SK-N-SH treated with all-trans-retinoic acid at 6 μM for 48 hours (cell line): ENCODE results near the gene PARK7.

ENCODE experiments used
- ATAC-seq: fragments of 200-7000 bp; cut with Tn5 transposase; 3 replicates; pipeline ENCODE4 v1.9.1; 2020; ENCODE audit warnings: mild to moderate bottlenecking, moderate library complexity
- ARNTL ChIP-seq: fragments of 450-650 bp; formaldehyde crosslinking; IDR thresholded peaks from 2 replicates; pipeline ENCODE4 v1.5.0; 2020; ENCODE audit warnings: low read depth, mild to moderate bottlenecking, moderate library complexity, borderline replicate concordance
- BACH2 ChIP-seq: fragments of 250-450 bp; sonication (Bioruptor Pico); IDR thresholded peaks from 2 replicates; pipeline ENCODE4 v1.9.0; 2021; ENCODE audit warnings: mild to moderate bottlenecking, borderline replicate concordance
- CSDC2 ChIP-seq: fragments of 250-450 bp; sonication (Bioruptor Pico); IDR thresholded peaks from 2 replicates; pipeline ENCODE4 v1.5.0; 2020; ENCODE audit warnings: mild to moderate bottlenecking, moderate library complexity
- ESRRG ChIP-seq: fragments of 250-450 bp; sonication (Bioruptor Pico); IDR thresholded peaks from 2 replicates; pipeline ENCODE4 v1.6.1; 2021; ENCODE audit warnings: mild to moderate bottlenecking
- GLIS3 ChIP-seq: fragments of 250-450 bp; sonication (Bioruptor Pico); IDR thresholded peaks from 2 replicates; pipeline ENCODE4 v1.5.0; 2020; ENCODE audit warnings: mild to moderate bottlenecking, moderate library complexity
- ISL1 ChIP-seq: fragments of 250-450 bp; sonication (Bioruptor Pico); IDR thresholded peaks from 2 replicates; pipeline ENCODE4 v2.1.2; 2022; ENCODE audit warnings: mild to moderate bottlenecking, moderate library complexity
- OSR1 ChIP-seq: fragments of 250-450 bp; sonication (Bioruptor Pico); IDR thresholded peaks from 2 replicates; pipeline ENCODE4 v1.8.0; 2022; ENCODE audit warnings: moderate library complexity, mild to moderate bottlenecking, inconsistent platforms
- PPARA ChIP-seq: fragments of 250-450 bp; sonication (Bioruptor Pico); IDR thresholded peaks from 2 replicates; pipeline ENCODE4 v1.5.0; 2020; ENCODE audit warnings: mild to moderate bottlenecking, borderline replicate concordance
- RARB ChIP-seq: fragments of 250-450 bp; sonication (Bioruptor Pico); IDR thresholded peaks from 2 replicates; pipeline ENCODE4 v1.8.0; 2021; ENCODE audit warnings: mild to moderate bottlenecking, moderate library complexity
- SNAI2 ChIP-seq: fragments of 250-450 bp; sonication (Bioruptor Pico); IDR thresholded peaks from 2 replicates; pipeline ENCODE4 v1.5.0; 2020; ENCODE audit warnings: mild to moderate bottlenecking, moderate library complexity
- TCF4 ChIP-seq: fragments of 250-450 bp; sonication (Bioruptor Pico); IDR thresholded peaks from 2 replicates; pipeline ENCODE4 v1.8.0; 2021; ENCODE audit warnings: mild to moderate bottlenecking, moderate library complexity, borderline replicate concordance
- TOX ChIP-seq: fragments of 250-450 bp; sonication (Bioruptor Pico); IDR thresholded peaks from 2 replicates; pipeline ENCODE4 v1.8.0; 2021; ENCODE audit warnings: mild to moderate bottlenecking, moderate library complexity, borderline replicate concordance
- ZC3H10 ChIP-seq: fragments of 250-450 bp; sonication (Bioruptor Pico); IDR thresholded peaks from 2 replicates; pipeline ENCODE4 v1.5.1; 2021; ENCODE audit warnings: mild to moderate bottlenecking, moderate library complexity
- ZFP3 ChIP-seq: fragments of 250-450 bp; sonication (Bioruptor Pico); IDR thresholded peaks from 2 replicates; pipeline ENCODE4 v1.5.0; 2020; ENCODE audit warnings: mild to moderate bottlenecking, moderate library complexity
- ZFP30 ChIP-seq: fragments of 450-650 bp; formaldehyde crosslinking; IDR thresholded peaks from 2 replicates; pipeline ENCODE4 v1.5.0; 2022; ENCODE audit warnings: mild to moderate bottlenecking, moderate library complexity
- ZNF565 ChIP-seq: fragments of 450-650 bp; formaldehyde crosslinking; conservative IDR thresholded peaks from 2 replicates; pipeline ENCODE4 v1.5.0; 2020; ENCODE audit warnings: low read depth, mild to moderate bottlenecking, moderate library complexity
- ZNF70 ChIP-seq: fragments of 450-650 bp; formaldehyde crosslinking; IDR thresholded peaks from 2 replicates; pipeline ENCODE4 v1.5.0; 2020; ENCODE audit warnings: mild to moderate bottlenecking, moderate library complexity
- ZNF8 ChIP-seq: fragments of 450-650 bp; formaldehyde crosslinking; IDR thresholded peaks from 2 replicates; pipeline ENCODE4 v1.5.0; 2020; ENCODE audit warnings: mild to moderate bottlenecking, moderate library complexity
- TF ChIP-seq, protein P1 (sequence below): fragments of 250-450 bp; sonication (Bioruptor Pico); IDR thresholded peaks from 2 replicates; pipeline ENCODE4 v1.5.1; 2021; ENCODE audit warnings: mild to moderate bottlenecking, moderate library complexity
- TF ChIP-seq, protein P2 (sequence below): fragments of 250-450 bp; sonication (Bioruptor Pico); IDR thresholded peaks from 2 replicates; pipeline ENCODE4 v1.8.0; 2020; ENCODE audit warnings: mild to moderate bottlenecking, moderate library complexity, borderline replicate concordance
- TF ChIP-seq, protein P3 (sequence below): fragments of 250-450 bp; sonication (Bioruptor Pico); IDR thresholded peaks from 2 replicates; pipeline ENCODE4 v1.5.1; 2020; ENCODE audit warnings: low read depth, mild to moderate bottlenecking, moderate library complexity
- TF ChIP-seq, protein P4 (sequence below): fragments of 250-450 bp; sonication (Bioruptor Pico); IDR thresholded peaks from 2 replicates; pipeline ENCODE4 v1.8.0; 2021; ENCODE audit warnings: low read depth, mild to moderate bottlenecking, moderate library complexity, borderline replicate concordance

PARK7 gene

DNA sequence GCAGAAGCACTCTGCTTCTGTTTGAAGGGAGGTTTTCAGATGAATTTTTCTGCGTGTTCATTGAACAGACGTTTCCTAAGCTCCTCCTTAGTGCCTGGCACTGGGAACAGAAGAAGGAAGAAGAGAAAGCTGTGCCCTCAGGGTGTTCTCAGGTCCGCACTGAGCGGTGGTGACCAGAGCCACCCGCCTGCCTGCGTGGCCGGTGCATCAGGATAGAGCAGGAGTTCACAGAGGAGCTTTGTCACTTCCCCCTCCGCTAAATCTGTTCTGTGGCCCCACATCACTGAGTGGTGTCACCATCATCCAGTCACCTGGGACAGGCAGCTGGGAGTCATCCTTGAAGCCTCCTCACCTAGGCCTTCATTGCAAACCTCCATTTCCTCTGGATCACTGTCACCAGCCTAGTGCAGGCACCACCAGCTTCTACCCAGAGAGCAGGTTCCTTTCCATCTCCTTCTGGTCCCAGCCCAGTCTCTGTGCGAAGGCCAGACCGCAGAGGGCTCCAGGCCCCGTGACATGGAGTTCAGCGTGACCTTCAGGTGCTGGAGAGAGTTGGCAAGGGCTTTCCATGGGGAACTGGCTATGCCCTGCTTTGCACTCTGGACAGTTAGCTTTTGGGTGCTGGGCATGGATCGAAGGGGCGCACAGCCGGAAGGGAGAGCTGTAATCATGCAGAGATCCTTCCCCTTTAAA, 21.7 kb downstream of the PARK7 start (continued):
- TF ChIP-seq, protein P1, sequence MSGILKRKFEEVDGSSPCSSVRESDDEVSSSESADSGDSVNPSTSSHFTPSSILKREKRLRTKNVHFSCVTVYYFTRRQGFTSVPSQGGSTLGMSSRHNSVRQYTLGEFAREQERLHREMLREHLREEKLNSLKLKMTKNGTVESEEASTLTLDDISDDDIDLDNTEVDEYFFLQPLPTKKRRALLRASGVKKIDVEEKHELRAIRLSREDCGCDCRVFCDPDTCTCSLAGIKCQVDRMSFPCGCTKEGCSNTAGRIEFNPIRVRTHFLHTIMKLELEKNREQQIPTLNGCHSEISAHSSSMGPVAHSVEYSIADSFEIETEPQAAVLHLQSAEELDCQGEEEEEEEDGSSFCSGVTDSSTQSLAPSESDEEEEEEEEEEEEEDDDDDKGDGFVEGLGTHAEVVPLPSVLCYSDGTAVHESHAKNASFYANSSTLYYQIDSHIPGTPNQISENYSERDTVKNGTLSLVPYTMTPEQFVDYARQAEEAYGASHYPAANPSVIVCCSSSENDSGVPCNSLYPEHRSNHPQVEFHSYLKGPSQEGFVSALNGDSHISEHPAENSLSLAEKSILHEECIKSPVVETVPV (CRISPR knock-in tag), result no peak
- TF ChIP-seq RARB (CRISPR knock-in tag) (no peak), ZC3H10 (CRISPR knock-in tag) (no peak)

DNA sequence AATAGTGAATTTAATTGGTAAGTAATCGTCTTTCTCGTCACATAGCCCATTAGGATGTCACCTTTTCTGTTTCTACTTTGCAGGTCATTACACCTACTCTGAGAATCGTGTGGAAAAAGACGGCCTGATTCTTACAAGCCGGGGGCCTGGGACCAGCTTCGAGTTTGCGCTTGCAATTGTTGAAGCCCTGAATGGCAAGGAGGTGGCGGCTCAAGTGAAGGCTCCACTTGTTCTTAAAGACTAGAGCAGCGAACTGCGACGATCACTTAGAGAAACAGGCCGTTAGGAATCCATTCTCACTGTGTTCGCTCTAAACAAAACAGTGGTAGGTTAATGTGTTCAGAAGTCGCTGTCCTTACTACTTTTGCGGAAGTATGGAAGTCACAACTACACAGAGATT, 23.3 kb downstream of the PARK7 start:
- no peak for TF ChIP-seq ESRRG (CRISPR knock-in tag)
- TF ChIP-seq TCF4 (CRISPR knock-in tag), result no peak
- TF ChIP-seq ZNF8 (CRISPR knock-in tag), result no peak
- TF ChIP-seq RARB (CRISPR knock-in tag), result no peak
- TF ChIP-seq ZFP3 (CRISPR knock-in tag), result no peak
- TF ChIP-seq TOX (CRISPR knock-in tag), result no peak
- no peak for TF ChIP-seq SNAI2 (CRISPR knock-in tag)
- TF ChIP-seq BACH2, result no peak
- TF ChIP-seq ARNTL (CRISPR knock-in tag), result no peak
- no peak for ATAC-seq

DNA sequence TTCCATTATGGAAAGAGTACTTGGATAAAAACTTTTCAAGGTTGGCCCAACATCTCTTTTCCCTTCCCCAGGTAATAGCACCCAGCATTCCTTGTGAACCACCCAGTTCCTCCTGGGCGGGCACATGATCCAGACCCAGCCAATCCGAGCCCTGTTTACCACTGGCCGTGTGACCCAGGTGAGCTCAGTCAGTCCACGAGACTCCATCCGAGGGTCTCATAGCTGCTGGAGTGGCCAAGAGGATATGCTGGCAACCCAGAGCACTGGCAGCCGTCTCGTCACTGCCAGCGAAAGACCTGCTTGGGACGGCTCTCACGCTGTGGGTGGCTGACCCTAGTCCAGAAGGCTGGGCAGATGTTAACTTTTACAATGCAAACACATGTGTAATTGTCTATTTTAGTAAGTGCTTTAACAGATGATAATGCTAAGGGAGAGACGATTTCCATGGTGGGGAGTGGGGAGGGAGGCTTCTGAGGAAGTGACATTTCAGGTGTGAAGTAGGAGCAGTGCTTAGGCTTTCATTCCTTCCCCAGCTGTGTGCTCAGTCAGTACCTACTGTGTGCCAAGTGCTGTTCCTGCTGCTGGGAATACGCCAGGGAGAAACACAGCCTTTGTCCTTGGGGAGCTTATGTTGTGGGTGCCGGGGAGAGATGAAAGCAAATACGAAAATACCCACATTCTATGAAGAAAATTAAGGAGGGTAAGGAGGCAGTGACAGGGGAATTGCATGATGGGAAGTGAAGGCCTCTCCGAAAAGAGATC, 24.5 kb downstream of the PARK7 start:
- TF ChIP-seq ZFP3 (CRISPR knock-in tag) (no peak), CSDC2 (no peak), ZFP30 (CRISPR knock-in tag) (no peak), SNAI2 (CRISPR knock-in tag) (no peak), PPARA (no peak), ESRRG (CRISPR knock-in tag) (no peak), ISL1 (CRISPR knock-in tag) (no peak), ZNF8 (CRISPR knock-in tag) (no peak), RARB (CRISPR knock-in tag) (no peak), BACH2 (no peak), TCF4 (CRISPR knock-in tag) (no peak), ZNF565 (CRISPR knock-in tag) (no peak), ARNTL (CRISPR knock-in tag) (no peak), TOX (CRISPR knock-in tag) (no peak)
- TF ChIP-seq, protein P2, sequence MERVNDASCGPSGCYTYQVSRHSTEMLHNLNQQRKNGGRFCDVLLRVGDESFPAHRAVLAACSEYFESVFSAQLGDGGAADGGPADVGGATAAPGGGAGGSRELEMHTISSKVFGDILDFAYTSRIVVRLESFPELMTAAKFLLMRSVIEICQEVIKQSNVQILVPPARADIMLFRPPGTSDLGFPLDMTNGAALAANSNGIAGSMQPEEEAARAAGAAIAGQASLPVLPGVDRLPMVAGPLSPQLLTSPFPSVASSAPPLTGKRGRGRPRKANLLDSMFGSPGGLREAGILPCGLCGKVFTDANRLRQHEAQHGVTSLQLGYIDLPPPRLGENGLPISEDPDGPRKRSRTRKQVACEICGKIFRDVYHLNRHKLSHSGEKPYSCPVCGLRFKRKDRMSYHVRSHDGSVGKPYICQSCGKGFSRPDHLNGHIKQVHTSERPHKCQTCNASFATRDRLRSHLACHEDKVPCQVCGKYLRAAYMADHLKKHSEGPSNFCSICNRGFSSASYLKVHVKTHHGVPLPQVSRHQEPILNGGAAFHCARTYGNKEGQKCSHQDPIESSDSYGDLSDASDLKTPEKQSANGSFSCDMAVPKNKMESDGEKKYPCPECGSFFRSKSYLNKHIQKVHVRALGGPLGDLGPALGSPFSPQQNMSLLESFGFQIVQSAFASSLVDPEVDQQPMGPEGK (CRISPR knock-in tag), result no peak
- no peak for ATAC-seq

DNA sequence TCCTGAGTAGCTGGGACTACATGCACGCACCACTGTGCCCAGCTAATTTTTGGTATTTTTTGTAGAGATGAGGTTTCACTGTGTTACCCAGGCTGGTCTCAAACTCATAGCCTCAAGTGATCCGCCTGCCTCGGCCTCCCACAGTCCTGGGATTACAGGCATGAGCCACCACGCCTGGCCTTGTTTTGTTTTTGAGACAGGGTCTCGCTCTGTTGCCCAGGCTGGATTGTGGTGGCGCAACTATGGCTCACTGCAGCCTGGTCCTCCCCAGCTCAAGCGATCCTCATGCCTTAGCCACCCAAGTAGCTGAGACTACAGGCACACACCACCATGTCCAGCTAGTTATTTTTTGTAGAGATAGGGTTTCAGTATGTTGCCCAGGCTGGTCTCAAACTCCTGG, 26.0 kb downstream of the PARK7 start:
- no peak for TF ChIP-seq RARB (CRISPR knock-in tag)
- no peak for TF ChIP-seq ZNF565 (CRISPR knock-in tag)
- no peak for TF ChIP-seq GLIS3 (CRISPR knock-in tag)
- no peak for TF ChIP-seq TCF4 (CRISPR knock-in tag)
- no peak for TF ChIP-seq SNAI2 (CRISPR knock-in tag)
- no peak for TF ChIP-seq PPARA
- no peak for TF ChIP-seq OSR1 (CRISPR knock-in tag)
- no peak for TF ChIP-seq ARNTL (CRISPR knock-in tag)
- TF ChIP-seq, protein P3, sequence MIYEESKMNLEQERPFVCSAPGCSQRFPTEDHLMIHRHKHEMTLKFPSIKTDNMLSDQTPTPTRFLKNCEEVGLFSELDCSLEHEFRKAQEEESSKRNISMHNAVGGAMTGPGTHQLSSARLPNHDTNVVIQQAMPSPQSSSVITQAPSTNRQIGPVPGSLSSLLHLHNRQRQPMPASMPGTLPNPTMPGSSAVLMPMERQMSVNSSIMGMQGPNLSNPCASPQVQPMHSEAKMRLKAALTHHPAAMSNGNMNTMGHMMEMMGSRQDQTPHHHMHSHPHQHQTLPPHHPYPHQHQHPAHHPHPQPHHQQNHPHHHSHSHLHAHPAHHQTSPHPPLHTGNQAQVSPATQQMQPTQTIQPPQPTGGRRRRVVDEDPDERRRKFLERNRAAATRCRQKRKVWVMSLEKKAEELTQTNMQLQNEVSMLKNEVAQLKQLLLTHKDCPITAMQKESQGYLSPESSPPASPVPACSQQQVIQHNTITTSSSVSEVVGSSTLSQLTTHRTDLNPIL, result no peak
- TF ChIP-seq ZNF8 (CRISPR knock-in tag), result no peak
- TF ChIP-seq, protein P2 (CRISPR knock-in tag), result no peak
- no peak for TF ChIP-seq ZNF70 (CRISPR knock-in tag)
- no peak for TF ChIP-seq CSDC2
- TF ChIP-seq, protein P4, sequence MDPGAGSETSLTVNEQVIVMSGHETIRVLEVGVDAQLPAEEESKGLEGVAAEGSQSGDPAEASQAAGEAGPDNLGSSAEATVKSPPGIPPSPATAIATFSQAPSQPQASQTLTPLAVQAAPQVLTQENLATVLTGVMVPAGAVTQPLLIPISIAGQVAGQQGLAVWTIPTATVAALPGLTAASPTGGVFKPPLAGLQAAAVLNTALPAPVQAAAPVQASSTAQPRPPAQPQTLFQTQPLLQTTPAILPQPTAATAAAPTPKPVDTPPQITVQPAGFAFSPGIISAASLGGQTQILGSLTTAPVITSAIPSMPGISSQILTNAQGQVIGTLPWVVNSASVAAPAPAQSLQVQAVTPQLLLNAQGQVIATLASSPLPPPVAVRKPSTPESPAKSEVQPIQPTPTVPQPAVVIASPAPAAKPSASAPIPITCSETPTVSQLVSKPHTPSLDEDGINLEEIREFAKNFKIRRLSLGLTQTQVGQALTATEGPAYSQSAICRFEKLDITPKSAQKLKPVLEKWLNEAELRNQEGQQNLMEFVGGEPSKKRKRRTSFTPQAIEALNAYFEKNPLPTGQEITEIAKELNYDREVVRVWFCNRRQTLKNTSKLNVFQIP (CRISPR knock-in tag), result no peak
- no peak for TF ChIP-seq ISL1 (CRISPR knock-in tag)

More for the DNA sequence above, 26.0 kb downstream of the PARK7 start:
- ATAC-seq, result no peak
